ENCODE results near the gene FFAR1. TPM values are rescaled to one million over a fixed set of nuclear protein-coding genes. Genes with fewer than 3 reads are reported as not detected.

FFAR1 gene
- total and polyA plus RNA-seq, 2 experiments from 2014 or later, result not detected

- H3K4me3 Mint-ChIP-seq, result no peak overlapping the region
- H3K4me3 ChIP-seq, result no peak overlapping the region
- H3F3A ChIP-seq (replicated peaks; ENCODE audit: low read depth), result no peaks in the 10 kb centered on the region
- DNase-seq (ENCODE audit: low spot score) (no peak), ATAC-seq (no peak)
- H3K9me3 Mint-ChIP-seq, result peaks cover 48% of the 10 kb centered on the region
- H3K4me1 ChIP-seq (ENCODE audit: insufficient read depth), result no peaks in the 10 kb centered on the region
- no peak overlapping the region for H2AFZ ChIP-seq
- no peaks in the 10 kb centered on the region for H3K4me1 Mint-ChIP-seq
- no peaks in the 10 kb centered on the region for H4K20me1 ChIP-seq (replicated peaks; ENCODE audit: insufficient read depth)
- no peak overlapping the region for H3K27ac Mint-ChIP-seq
- peaks cover 11% of the 10 kb centered on the region; the same call in 2 of the 3 replicates for H3K36me3 Mint-ChIP-seq (ENCODE audit: low read depth)
- no peaks in the 10 kb centered on the region for H3K27me3 ChIP-seq (ENCODE audit: insufficient read depth)
- no peaks in the 10 kb centered on the region for H3K79me2 ChIP-seq (replicated peaks; ENCODE audit: insufficient read depth)
- TF ChIP-seq CREB1 (CRISPR knock-in tag; IDR thresholded peaks at IDR 0.05; ENCODE audit: low read depth), result no peak
- no peaks in the 10 kb centered on the region for H3K27me3 Mint-ChIP-seq (ENCODE audit: insufficient read depth, low read depth, poor library complexity)
- no peaks in the 10 kb centered on the region for H3K9me2 ChIP-seq (ENCODE audit: insufficient read depth)
- H3K4me2 ChIP-seq, result no peak overlapping the region
- no peak overlapping the region for H3K27ac ChIP-seq (ENCODE audit: low read depth)
- H3K36me3 ChIP-seq (ENCODE audit: insufficient read depth), result peaks cover 8% of the 10 kb centered on the region; the same call in 1 of the 2 replicates
Observed at GRCh38 chr19:35389192-35389861, 41.6 kb downstream of the FFAR1 start.

- Mint-ChIP-seq H3K4me1 (no peaks in the 10 kb centered on the region), H3K4me3 (no peak overlapping the region), H3K9me3 (peaks cover 19% of the 10 kb centered on the region), H3K27ac (no peak overlapping the region), H3K36me3 (ENCODE audit: low read depth) (no peaks in the 10 kb centered on the region), H3K27me3 (ENCODE audit: insufficient read depth, low read depth, poor library complexity) (no peaks in the 10 kb centered on the region)
- no peaks in the 10 kb centered on the region for H3K4me1 ChIP-seq (ENCODE audit: insufficient read depth)
- H3K4me3 ChIP-seq, result no peak overlapping the region
- DNase-seq (ENCODE audit: low spot score), result no peak
- ATAC-seq, result no peak
- H2AFZ ChIP-seq, result no peak overlapping the region
- no peaks in the 10 kb centered on the region for H3K79me2 ChIP-seq (replicated peaks; ENCODE audit: insufficient read depth)
- H3F3A ChIP-seq (replicated peaks; ENCODE audit: low read depth), result no peaks in the 10 kb centered on the region
- no peaks in the 10 kb centered on the region for H3K9me2 ChIP-seq (ENCODE audit: insufficient read depth)
- H3K27me3 ChIP-seq (ENCODE audit: insufficient read depth), result no peaks in the 10 kb centered on the region
- no peak overlapping the region for H3K4me2 ChIP-seq
- H4K20me1 ChIP-seq (replicated peaks; ENCODE audit: insufficient read depth), result no peaks in the 10 kb centered on the region
- H3K36me3 ChIP-seq (ENCODE audit: insufficient read depth), result no peaks in the 10 kb centered on the region
- no peak overlapping the region for H3K27ac ChIP-seq (ENCODE audit: low read depth)
- no peak for TF ChIP-seq STAT1 (IDR thresholded peaks at IDR 0.05; ENCODE audit: unreplicated experiment)
- TF ChIP-seq EZH2 (IDR thresholded peaks at IDR 0.05; ENCODE audit: low read depth, unreplicated experiment), result no peak
- TF ChIP-seq POLR2AphosphoS5 (IDR thresholded peaks at IDR 0.05; ENCODE audit: low read depth), result no peak
- no peak for TF ChIP-seq ETS1 (IDR thresholded peaks at IDR 0.05)
- TF ChIP-seq CREB1 (CRISPR knock-in tag; IDR thresholded peaks at IDR 0.05; ENCODE audit: low read depth), result no peak
- no peak for TF ChIP-seq EZH2phosphoT487 (IDR thresholded peaks at IDR 0.05; ENCODE audit: unreplicated experiment)
- no peak for TF ChIP-seq ZNF331 (CRISPR knock-in tag; IDR thresholded peaks at IDR 0.05; ENCODE audit: low read depth)
- TF ChIP-seq JUNB (IDR thresholded peaks at IDR 0.05; ENCODE audit: unreplicated experiment), result no peak
- no peak for TF ChIP-seq ZNF114 (CRISPR knock-in tag; IDR thresholded peaks at IDR 0.05)
- TF ChIP-seq CTCF (conservative IDR thresholded peaks at IDR 0.05; ENCODE audit: low read depth in 2 of 2), result no peak
- TF ChIP-seq ZNF462 (CRISPR knock-in tag; IDR thresholded peaks at IDR 0.05), result no peak
Observed at GRCh38 chr19:35392742-35393715, 45.3 kb downstream of the FFAR1 start.
